ENCODE measurements around the gene CLDN18. TPM values are rescaled to one million over a fixed set of nuclear protein-coding genes. Genes with fewer than 3 reads are reported as not detected.

CLDN18 gene
- total RNA-seq, 1 experiment from 2014 or later = not detected

- in situ Hi-C loops (cut with HindIII; ENCODE audit: low sequenced_read_pairs) = no loop called here
- DNase-seq (ENCODE audit: low spot score) = peak; percentile 66
These were observed 42.2 kb downstream of the CLDN18 start for GRCh38 chr3:138051947-138052802.

- in situ Hi-C loops (cut with HindIII; ENCODE audit: low sequenced_read_pairs) = no loop called here
- no peak for DNase-seq (ENCODE audit: low spot score)
These were observed 44.1 kb downstream of the CLDN18 start for GRCh38 chr3:138054057-138054456.

- in situ Hi-C loops (cut with HindIII; ENCODE audit: low sequenced_read_pairs) = no loop called here
- DNase-seq (ENCODE audit: low spot score) = no peak
These were observed 47.4 kb downstream of the CLDN18 start for GRCh38 chr3:138057384-138057783.

GRCh38 chr3:138059261-138059660 is 49.3 kb downstream of the CLDN18 start:
- in situ Hi-C loops (cut with HindIII; ENCODE audit: low sequenced_read_pairs) = no loop called here
- no peak for DNase-seq (ENCODE audit: low spot score)

GRCh38 chr3:138060792-138061191 is 50.8 kb downstream of the CLDN18 start:
- in situ Hi-C loops (cut with HindIII; ENCODE audit: low sequenced_read_pairs) = no loop called here
- no peak for DNase-seq (ENCODE audit: low spot score)

GRCh38 chr3:138062037-138062436 is 52.1 kb downstream of the CLDN18 start:
- no peak for DNase-seq (ENCODE audit: low spot score)
- in situ Hi-C loops (cut with HindIII; ENCODE audit: low sequenced_read_pairs) = no loop called here

- DNase-seq (ENCODE audit: low spot score) = no peak
- in situ Hi-C loops (cut with HindIII; ENCODE audit: low sequenced_read_pairs) = no loop called here
These were observed 52.7 kb downstream of the CLDN18 start for GRCh38 chr3:138062626-138063025.

- in situ Hi-C loops (cut with HindIII; ENCODE audit: low sequenced_read_pairs) = no loop called here
- no peak for DNase-seq (ENCODE audit: low spot score)
These were observed 53.5 kb downstream of the CLDN18 start for GRCh38 chr3:138063416-138063815.

GRCh38 chr3:138065949-138066348 is 56.0 kb downstream of the CLDN18 start:
- no peak for DNase-seq (ENCODE audit: low spot score)
- in situ Hi-C loops (cut with HindIII; ENCODE audit: low sequenced_read_pairs) = no loop called here

GRCh38 chr3:138066383-138066782 is 56.4 kb downstream of the CLDN18 start:
- no peak for DNase-seq (ENCODE audit: low spot score)
- in situ Hi-C loops (cut with HindIII; ENCODE audit: low sequenced_read_pairs) = no loop called here

- no peak for DNase-seq (ENCODE audit: low spot score)
- in situ Hi-C loops (cut with HindIII; ENCODE audit: low sequenced_read_pairs) = no loop called here
These were observed 57.0 kb downstream of the CLDN18 start for GRCh38 chr3:138066972-138067371.

GRCh38 chr3:138068046-138068445 is 58.1 kb downstream of the CLDN18 start:
- no peak for DNase-seq (ENCODE audit: low spot score)

GRCh38 chr3:138068579-138069174 is 58.7 kb downstream of the CLDN18 start:
- peak; percentile 83 for DNase-seq (ENCODE audit: low spot score)
- in situ Hi-C loops (cut with HindIII; ENCODE audit: low sequenced_read_pairs) = no loop called here

More at GRCh38 chr3:138068046-138068445, 58.1 kb downstream of the CLDN18 start:
- in situ Hi-C loops (cut with HindIII; ENCODE audit: low sequenced_read_pairs) = no loop called here

GRCh38 chr3:138070006-138070405 is 60.0 kb downstream of the CLDN18 start:
- DNase-seq (ENCODE audit: low spot score) = peak; percentile 6
- in situ Hi-C loops (cut with HindIII; ENCODE audit: low sequenced_read_pairs) = no loop called here

- no peak for DNase-seq (ENCODE audit: low spot score)
- in situ Hi-C loops (cut with HindIII; ENCODE audit: low sequenced_read_pairs) = no loop called here
These were observed 62.8 kb downstream of the CLDN18 start for GRCh38 chr3:138072796-138073195.

GRCh38 chr3:138078096-138078495 is 68.1 kb downstream of the CLDN18 start:
- DNase-seq (ENCODE audit: low spot score) = no peak
- in situ Hi-C loops (cut with HindIII; ENCODE audit: low sequenced_read_pairs) = no loop called here

- in situ Hi-C loops (cut with HindIII; ENCODE audit: low sequenced_read_pairs) = no loop called here
- no peak for DNase-seq (ENCODE audit: low spot score)
These were observed 69.0 kb downstream of the CLDN18 start for GRCh38 chr3:138078901-138079344.

GRCh38 chr3:138079901-138080300 is 69.9 kb downstream of the CLDN18 start:
- DNase-seq (ENCODE audit: low spot score) = no peak
- in situ Hi-C loops (cut with HindIII; ENCODE audit: low sequenced_read_pairs) = no loop called here

- in situ Hi-C loops (cut with HindIII; ENCODE audit: low sequenced_read_pairs) = no loop called here
- no peak for DNase-seq (ENCODE audit: low spot score)
These were observed 71.6 kb downstream of the CLDN18 start for GRCh38 chr3:138081371-138082084.
